ENCODE data around the gene NFKB1.

The NFKB1 gene

GRCh38 chr4:102501447-102501696 is 213 bp downstream of the NFKB1 start:
- peak overlapping the region; percentile 88 for H3K4me3 ChIP-seq (ENCODE audit: low read depth, low read length)
- no peaks in the 10 kb centered on the region for H3K36me3 ChIP-seq (ENCODE audit: control insufficient read depth, insufficient read depth, low read length)
- H3K27me3 ChIP-seq (ENCODE audit: control insufficient read depth, insufficient read depth, low read length): peaks cover 13% of the 10 kb centered on the region
- no peaks in the 10 kb centered on the region for H3K4me1 ChIP-seq (ENCODE audit: control insufficient read depth, insufficient read depth, low read length)
- no peaks in the 10 kb centered on the region for H3K9me3 ChIP-seq (ENCODE audit: control insufficient read depth, insufficient read depth, low read length)
- peak overlapping the region; percentile 62 for H3K9ac ChIP-seq (ENCODE audit: low read depth, low read length)

- no peaks in the 10 kb centered on the region for H3K4me1 ChIP-seq (ENCODE audit: control insufficient read depth, insufficient read depth, low read length)
- H3K36me3 ChIP-seq (ENCODE audit: control insufficient read depth, insufficient read depth, low read length): no peaks in the 10 kb centered on the region
- no peaks in the 10 kb centered on the region for H3K9me3 ChIP-seq (ENCODE audit: control insufficient read depth, insufficient read depth, low read length)
- no peak overlapping the region for H3K9ac ChIP-seq (ENCODE audit: low read depth, low read length)
- H3K4me3 ChIP-seq (ENCODE audit: low read depth, low read length): peak overlapping the region; percentile 88
- H3K27me3 ChIP-seq (ENCODE audit: control insufficient read depth, insufficient read depth, low read length): peaks cover 13% of the 10 kb centered on the region
Measured at GRCh38 chr4:102502543-102502818, 1.3 kb downstream of the NFKB1 start.

DNA sequence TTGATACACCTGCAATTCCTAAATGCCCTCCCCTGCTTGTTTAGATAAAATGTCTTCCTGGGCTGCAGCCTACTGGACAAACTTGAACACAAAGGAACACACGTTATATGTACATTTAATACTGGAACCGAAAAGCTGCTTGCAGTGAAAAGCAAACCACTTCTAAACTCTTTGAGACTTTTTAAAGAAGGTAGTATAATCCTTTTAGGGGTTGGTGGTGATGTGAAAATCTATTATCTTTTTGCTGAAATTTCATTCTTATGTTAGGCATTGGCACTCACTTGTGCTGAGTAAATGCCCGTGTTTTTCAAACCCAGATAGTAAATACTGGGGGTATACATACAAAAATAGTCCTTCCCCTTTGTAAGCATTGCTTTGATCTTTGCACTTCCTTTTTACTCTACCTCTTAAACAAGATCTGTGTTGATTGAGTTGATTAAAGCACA is 2.2 kb downstream of the NFKB1 start:
- H3K36me3 ChIP-seq (ENCODE audit: control insufficient read depth, insufficient read depth, low read length): no peaks in the 10 kb centered on the region
- no peaks in the 10 kb centered on the region for H3K4me1 ChIP-seq (ENCODE audit: control insufficient read depth, insufficient read depth, low read length)
- H3K9me3 ChIP-seq (ENCODE audit: control insufficient read depth, insufficient read depth, low read length): no peaks in the 10 kb centered on the region
- H3K27me3 ChIP-seq (ENCODE audit: control insufficient read depth, insufficient read depth, low read length): peaks cover 13% of the 10 kb centered on the region
- no peak overlapping the region for H3K4me3 ChIP-seq (ENCODE audit: low read depth, low read length)
- H3K9ac ChIP-seq (ENCODE audit: low read depth, low read length): no peak overlapping the region

GRCh38 chr4:102503831-102504786 is 3.0 kb downstream of the NFKB1 start:
- no peaks in the 10 kb centered on the region for H3K9me3 ChIP-seq (ENCODE audit: control insufficient read depth, insufficient read depth, low read length)
- H3K4me1 ChIP-seq (ENCODE audit: control insufficient read depth, insufficient read depth, low read length): no peaks in the 10 kb centered on the region
- H3K27me3 ChIP-seq (ENCODE audit: control insufficient read depth, insufficient read depth, low read length): peaks cover 10% of the 10 kb centered on the region
- no peak overlapping the region for H3K9ac ChIP-seq (ENCODE audit: low read depth, low read length)
- no peak overlapping the region for H3K4me3 ChIP-seq (ENCODE audit: low read depth, low read length)
- H3K36me3 ChIP-seq (ENCODE audit: control insufficient read depth, insufficient read depth, low read length): no peaks in the 10 kb centered on the region

- no peaks in the 10 kb centered on the region for H3K4me1 ChIP-seq (ENCODE audit: control insufficient read depth, insufficient read depth, low read length)
- H3K9ac ChIP-seq (ENCODE audit: low read depth, low read length): no peak overlapping the region
- no peaks in the 10 kb centered on the region for H3K9me3 ChIP-seq (ENCODE audit: control insufficient read depth, insufficient read depth, low read length)
- H3K4me3 ChIP-seq (ENCODE audit: low read depth, low read length): no peak overlapping the region
- no peaks in the 10 kb centered on the region for H3K36me3 ChIP-seq (ENCODE audit: control insufficient read depth, insufficient read depth, low read length)
- H3K27me3 ChIP-seq (ENCODE audit: control insufficient read depth, insufficient read depth, low read length): peaks cover 7% of the 10 kb centered on the region
Measured at GRCh38 chr4:102504941-102505340, 3.8 kb downstream of the NFKB1 start.

- Histone ChIP-seq H3K9ac (ENCODE audit: low read depth, low read length) (no peak overlapping the region), H3K4me1 (ENCODE audit: control insufficient read depth, insufficient read depth, low read length) (no peaks in the 10 kb centered on the region), H3K27me3 (ENCODE audit: control insufficient read depth, insufficient read depth, low read length) (no peaks in the 10 kb centered on the region), H3K36me3 (ENCODE audit: control insufficient read depth, insufficient read depth, low read length) (no peaks in the 10 kb centered on the region), H3K4me3 (ENCODE audit: low read depth, low read length) (no peak overlapping the region), H3K9me3 (ENCODE audit: control insufficient read depth, insufficient read depth, low read length) (no peaks in the 10 kb centered on the region)
Measured at GRCh38 chr4:102505708-102506107, 4.5 kb downstream of the NFKB1 start.

DNA sequence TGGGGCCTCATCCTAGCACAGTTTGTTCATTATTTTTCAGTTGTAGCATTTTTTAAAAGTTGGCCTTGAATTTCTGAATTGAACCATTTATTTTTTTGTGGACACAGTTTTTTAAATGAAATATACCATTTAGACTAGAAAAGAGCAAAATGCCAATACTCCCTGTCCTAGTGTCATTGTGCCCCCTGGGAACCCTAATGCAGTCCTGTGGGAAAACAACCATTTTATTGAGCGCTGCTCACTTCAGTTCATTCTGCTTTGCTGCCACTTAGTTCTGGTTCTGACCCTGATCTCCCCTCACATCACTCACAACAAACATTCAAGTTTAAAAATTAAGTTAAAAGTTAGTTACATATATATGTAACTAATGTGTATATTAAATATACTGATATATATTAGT is 5.4 kb downstream of the NFKB1 start:
- Histone ChIP-seq H3K27me3 (ENCODE audit: control insufficient read depth, insufficient read depth, low read length) (no peaks in the 10 kb centered on the region), H3K9ac (ENCODE audit: low read depth, low read length) (no peak overlapping the region), H3K4me3 (ENCODE audit: low read depth, low read length) (no peak overlapping the region), H3K36me3 (ENCODE audit: control insufficient read depth, insufficient read depth, low read length) (no peaks in the 10 kb centered on the region), H3K4me1 (ENCODE audit: control insufficient read depth, insufficient read depth, low read length) (no peaks in the 10 kb centered on the region), H3K9me3 (ENCODE audit: control insufficient read depth, insufficient read depth, low read length) (no peaks in the 10 kb centered on the region)

GRCh38 chr4:102511830-102512605 is 10.9 kb downstream of the NFKB1 start:
- Histone ChIP-seq H3K9ac (ENCODE audit: low read depth, low read length) (no peak overlapping the region), H3K36me3 (ENCODE audit: control insufficient read depth, insufficient read depth, low read length) (no peaks in the 10 kb centered on the region), H3K27me3 (ENCODE audit: control insufficient read depth, insufficient read depth, low read length) (no peaks in the 10 kb centered on the region), H3K9me3 (ENCODE audit: control insufficient read depth, insufficient read depth, low read length) (no peaks in the 10 kb centered on the region), H3K4me1 (ENCODE audit: control insufficient read depth, insufficient read depth, low read length) (no peaks in the 10 kb centered on the region), H3K4me3 (ENCODE audit: low read depth, low read length) (no peak overlapping the region)

- Histone ChIP-seq H3K4me3 (ENCODE audit: low read depth, low read length) (no peak overlapping the region), H3K36me3 (ENCODE audit: control insufficient read depth, insufficient read depth, low read length) (no peaks in the 10 kb centered on the region), H3K9ac (ENCODE audit: low read depth, low read length) (no peak overlapping the region), H3K9me3 (ENCODE audit: control insufficient read depth, insufficient read depth, low read length) (no peaks in the 10 kb centered on the region), H3K4me1 (ENCODE audit: control insufficient read depth, insufficient read depth, low read length) (no peaks in the 10 kb centered on the region), H3K27me3 (ENCODE audit: control insufficient read depth, insufficient read depth, low read length) (no peaks in the 10 kb centered on the region)
Measured at GRCh38 chr4:102514298-102514964, 13.3 kb downstream of the NFKB1 start.

DNA sequence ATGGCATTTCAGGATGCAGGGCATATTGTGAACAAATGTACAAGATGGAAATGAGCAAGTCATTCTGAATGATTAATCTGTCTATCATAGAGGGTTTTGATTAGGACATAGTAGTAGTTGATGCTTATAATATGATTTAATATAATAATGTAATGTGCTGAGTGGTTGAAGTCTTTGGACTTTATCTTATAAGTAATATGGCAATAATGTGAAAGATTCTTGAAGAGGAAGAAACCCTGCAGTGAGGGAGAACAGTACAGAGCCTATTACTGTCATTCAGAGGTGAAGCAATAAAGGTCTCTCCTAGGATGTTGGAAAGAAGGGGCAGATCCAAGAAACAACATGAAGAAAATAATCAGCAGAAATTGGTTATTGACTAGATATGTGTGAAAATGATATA is 16.6 kb downstream of the NFKB1 start:
- Histone ChIP-seq H3K36me3 (ENCODE audit: control insufficient read depth, insufficient read depth, low read length) (no peaks in the 10 kb centered on the region), H3K9me3 (ENCODE audit: control insufficient read depth, insufficient read depth, low read length) (no peaks in the 10 kb centered on the region), H3K4me3 (ENCODE audit: low read depth, low read length) (no peak overlapping the region), H3K9ac (ENCODE audit: low read depth, low read length) (no peak overlapping the region), H3K4me1 (ENCODE audit: control insufficient read depth, insufficient read depth, low read length) (no peaks in the 10 kb centered on the region), H3K27me3 (ENCODE audit: control insufficient read depth, insufficient read depth, low read length) (no peaks in the 10 kb centered on the region)

GRCh38 chr4:102518703-102519131 is 17.6 kb downstream of the NFKB1 start:
- H3K4me3 ChIP-seq (ENCODE audit: low read depth, low read length): no peak overlapping the region
- H3K9me3 ChIP-seq (ENCODE audit: control insufficient read depth, insufficient read depth, low read length): no peaks in the 10 kb centered on the region
- no peak overlapping the region for H3K9ac ChIP-seq (ENCODE audit: low read depth, low read length)
- H3K36me3 ChIP-seq (ENCODE audit: control insufficient read depth, insufficient read depth, low read length): no peaks in the 10 kb centered on the region
- no peaks in the 10 kb centered on the region for H3K4me1 ChIP-seq (ENCODE audit: control insufficient read depth, insufficient read depth, low read length)
- H3K27me3 ChIP-seq (ENCODE audit: control insufficient read depth, insufficient read depth, low read length): no peaks in the 10 kb centered on the region

Data from iPS-15b (cell line).